Small intestine (tissue), 16 donors: Measurements from ENCODE around the gene SMTNL2. TPM values are rescaled to one million over a fixed set of nuclear protein-coding genes. Genes with fewer than 3 reads are reported as not detected.

Experiments used
- DNase-seq, 2 donors: peaks; one replicate each; pipeline versions ENCODE4 v3.0.0 to v3.0.0-alpha.2; 2013
- FAIRE-seq: peaks from 2 replicates; lab custom pipeline; 2012; peaks lifted over from hg19 to GRCh38; lab: Jason Lieb, UNC
- H3K27ac ChIP-seq, 3 donors: one replicate each; pipeline ENCODE4 v1.5.1; 2013; ENCODE audit warnings: low read length in 2 of 3, mild to moderate bottlenecking in 2 of 3, control low read depth in 1 of 3, inconsistent platforms in 1 of 3, low read depth in 1 of 3, moderate library complexity in 1 of 3
- H3K27me3 ChIP-seq, 3 donors: one replicate each; pipeline ENCODE4 v1.6.1; 2013; ENCODE audit warnings: low read length in 3 of 3, inconsistent platforms in 1 of 3; ENCODE audit not compliant: control insufficient read depth in 3 of 3, insufficient read depth in 3 of 3
- H3K36me3 ChIP-seq, 3 donors: one replicate each; pipeline ENCODE4 v1.6.1; 2013; ENCODE audit warnings: low read length in 3 of 3, inconsistent platforms in 1 of 3, low read depth in 1 of 3, mild to moderate bottlenecking in 1 of 3, moderate library complexity in 1 of 3; ENCODE audit not compliant: control insufficient read depth in 3 of 3, insufficient read depth in 2 of 3
- H3K4me1 ChIP-seq, 3 donors: one replicate each; pipeline ENCODE4 v1.6.1; 2013; ENCODE audit warnings: low read length in 2 of 3, inconsistent platforms in 1 of 3, low read depth in 1 of 3, mild to moderate bottlenecking in 1 of 3, moderate library complexity in 1 of 3; ENCODE audit not compliant: control insufficient read depth in 3 of 3, insufficient read depth in 2 of 3
- H3K4me3 ChIP-seq, 3 donors: one replicate each; pipeline ENCODE4 v1.5.1; 2013; ENCODE audit warnings: low read length in 3 of 3, control low read depth in 1 of 3, inconsistent platforms in 1 of 3, low read depth in 1 of 3, mild to moderate bottlenecking in 1 of 3, moderate library complexity in 1 of 3
- H3K9me3 ChIP-seq, 2 donors: one replicate each; pipeline ENCODE4 v1.6.1; 2013; ENCODE audit warnings: low read depth in 1 of 2, low read length in 1 of 2; ENCODE audit not compliant: control insufficient read depth in 2 of 2, insufficient read depth in 1 of 2
- WGBS, 3 donors: extraction: QIAGEN DNeasy Blood & Tissue Kit; methylation state at CpG; one replicate each; pipeline ENCODE4 v1.1.7; 2013; 5-methylcytosine and 5-hydroxymethylcytosine counted together
- long read RNA-seq, 10 donors: transcript quantifications; one replicate each; lab custom pipeline, GENCODE V29; 2026
- polyA plus RNA-seq, 4 donors: library from polyadenylated mRNA; stranded (reverse) in 3 of 4; unstranded in 1 of 4; fragments of 200-250 nt in 3 of 4; fragments of 120-200 nt in 1 of 4; gene quantifications; one replicate each; pipeline versions ENCODE4 v1.2.1 to v1.2.3, GENCODE V29; 2013
- donor health status: healthy with polysubstance abuse.
- donor health status: control.
- donor health status: control.
- donor health status: Bipolar disorder and iron deficiency.
- donor health status: healthy.

Gene SMTNL2
- 10 to 100 TPM in 1 of 4 donors, 1 to 10 TPM in 1, not detected in 2; 1.5 to 10.4 TPM for polyA plus RNA-seq
- long read RNA-seq, donor 1: 0 reads
- long read RNA-seq, donor 2: 0 reads
- long read RNA-seq, donor 3, partial matches to known transcripts: 0 of 2 reads
- long read RNA-seq, donor 3, other reads (novel, unspliced or antisense): 0 of 2 reads
- long read RNA-seq, donor 4: 0 reads
- long read RNA-seq, donor 5: 0 reads
- long read RNA-seq, donor 6, partial matches to known transcripts: 0 of 1 reads
- long read RNA-seq, donor 6, other reads (novel, unspliced or antisense): 0 of 1 reads
- long read RNA-seq, donor 7, partial matches to known transcripts: 0 of 2 reads
- long read RNA-seq, donor 7, other reads (novel, unspliced or antisense): 0 of 2 reads
- long read RNA-seq, donor 8, partial matches to known transcripts: 0 of 1 reads
- long read RNA-seq, donor 8, other reads (novel, unspliced or antisense): 0 of 1 reads
- long read RNA-seq, donor 9: 0 reads
- long read RNA-seq, donor 10: 0 reads

DNA sequence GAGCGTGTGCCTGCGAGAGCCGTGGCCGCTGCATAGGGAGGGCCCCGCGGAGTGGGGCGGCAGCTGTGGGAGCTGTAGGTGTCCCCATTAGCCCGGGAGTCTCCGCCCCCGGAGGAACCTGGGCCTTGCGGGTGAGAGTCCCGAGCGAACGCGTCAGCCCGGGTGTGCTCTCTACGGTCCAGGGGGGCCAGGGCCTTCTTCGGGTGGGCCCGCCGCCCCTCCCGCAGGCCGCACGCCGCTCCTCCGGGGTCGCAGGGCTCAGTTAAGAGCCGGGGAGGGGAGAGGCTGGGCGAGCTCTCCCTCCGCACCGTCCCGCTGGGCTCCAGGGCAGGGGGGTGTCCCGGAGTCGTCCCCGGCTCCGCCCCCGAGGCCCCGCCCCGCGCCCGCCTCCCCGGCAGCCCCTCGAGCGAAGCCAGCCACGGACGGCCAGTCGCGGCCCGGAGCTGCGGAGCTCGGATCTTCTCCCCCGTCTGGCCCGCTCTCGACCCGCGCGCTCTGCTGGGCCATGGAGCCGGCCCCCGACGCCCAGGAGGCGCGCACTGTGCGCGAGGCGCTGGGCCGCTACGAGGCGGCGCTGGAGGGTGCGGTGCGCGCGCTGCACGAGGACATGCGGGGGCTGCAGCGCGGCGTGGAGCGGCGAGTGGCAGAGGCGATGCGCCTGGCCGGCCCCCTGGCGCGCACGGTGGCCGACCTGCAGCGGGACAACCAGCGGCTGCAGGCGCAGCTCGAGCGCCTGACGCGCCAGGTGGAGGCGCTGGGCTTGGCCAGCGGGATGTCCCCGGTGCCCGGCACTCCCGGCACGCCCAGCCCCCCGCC is at the start of gene SMTNL2:
Gene SMTNL2 (plus strand): TSS at position 429 of the 816 bp plus-strand sequence. CDS start 77 bp downstream, at position 506.
- no peaks in the 10 kb centered on the region for H3K9me3 ChIP-seq
- H3K27me3 ChIP-seq: peaks cover 11 to 23% (median 18%) of the 10 kb centered on the region in 3 donors
- H3K36me3 ChIP-seq: peaks cover 0 to 2% (median 0%) of the 10 kb centered on the region in 3 donors
- 0 to 2% (median 1%) methylated on average over 53 to 100 of the region's 100 CpGs for WGBS, 3 donors
- peak within 1 kb of the TSS in 1 of 3 donors; percentile 21 for H3K27ac ChIP-seq
- H3K4me1 ChIP-seq: peaks cover 0 to 42% (median 0%) of the 10 kb centered on the region in 3 donors
- peak within 1 kb of the TSS in 2 of 3 donors; percentile 49 to 52 for H3K4me3 ChIP-seq
- FAIRE-seq: no peak
- DNase-seq: peak in 1 of 2 donors; percentile 76

DNA sequence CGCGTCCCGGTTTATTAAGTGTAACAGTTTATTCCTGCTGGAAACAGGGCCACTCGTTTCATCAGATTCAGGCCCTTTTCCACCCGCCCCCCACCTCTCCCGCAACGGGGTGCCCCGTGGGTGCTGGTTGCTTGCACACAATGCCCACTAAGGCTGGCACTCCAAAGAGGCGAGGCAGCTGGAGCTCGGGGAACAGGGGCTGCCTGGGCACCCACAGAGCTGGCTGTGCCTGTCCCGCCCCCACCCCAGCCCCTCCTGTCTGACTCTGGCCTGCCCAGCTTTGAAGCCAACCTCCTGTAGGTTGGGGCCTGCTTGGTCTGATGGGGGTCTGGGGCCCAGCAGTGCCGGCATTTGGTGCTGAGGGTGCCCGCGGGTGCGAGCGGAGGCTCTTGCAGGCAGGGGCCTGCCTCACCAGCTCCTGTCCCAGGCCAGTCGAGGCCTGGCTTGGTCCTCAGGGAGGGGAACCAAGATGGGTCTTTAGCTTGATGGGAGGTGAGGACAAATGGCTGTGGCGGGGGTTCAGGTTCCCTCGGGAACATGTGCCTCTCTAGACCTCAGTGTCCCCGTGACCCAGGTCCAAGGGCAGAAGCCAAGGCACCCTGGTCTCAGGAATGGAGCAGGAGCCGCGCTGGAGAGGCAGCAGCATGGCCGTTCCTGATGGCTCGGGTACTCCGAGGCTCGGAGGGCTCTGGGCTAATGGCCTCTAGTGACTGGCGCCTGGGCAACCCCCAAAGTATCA is 49.2 kb upstream of the SMTNL2 start:
- Histone ChIP-seq H3K9me3 (no peaks in the 10 kb centered on the region), H3K27me3 (no peaks in the 10 kb centered on the region), H3K4me1 (peaks cover 0 to 29% (median 0%) of the 10 kb centered on the region in 3 donors), H3K36me3 (peaks cover 0 to 93% (median 5%) of the 10 kb centered on the region in 3 donors), H3K27ac (peak overlapping the region in 1 of 3 donors; percentile 66), H3K4me3 (no peak overlapping the region)
- FAIRE-seq (no peak), DNase-seq (no peak)
- 79 to 81% (median 80%) methylated on average over 26 to 27 of the region's 27 CpGs for WGBS, 3 donors

DNA sequence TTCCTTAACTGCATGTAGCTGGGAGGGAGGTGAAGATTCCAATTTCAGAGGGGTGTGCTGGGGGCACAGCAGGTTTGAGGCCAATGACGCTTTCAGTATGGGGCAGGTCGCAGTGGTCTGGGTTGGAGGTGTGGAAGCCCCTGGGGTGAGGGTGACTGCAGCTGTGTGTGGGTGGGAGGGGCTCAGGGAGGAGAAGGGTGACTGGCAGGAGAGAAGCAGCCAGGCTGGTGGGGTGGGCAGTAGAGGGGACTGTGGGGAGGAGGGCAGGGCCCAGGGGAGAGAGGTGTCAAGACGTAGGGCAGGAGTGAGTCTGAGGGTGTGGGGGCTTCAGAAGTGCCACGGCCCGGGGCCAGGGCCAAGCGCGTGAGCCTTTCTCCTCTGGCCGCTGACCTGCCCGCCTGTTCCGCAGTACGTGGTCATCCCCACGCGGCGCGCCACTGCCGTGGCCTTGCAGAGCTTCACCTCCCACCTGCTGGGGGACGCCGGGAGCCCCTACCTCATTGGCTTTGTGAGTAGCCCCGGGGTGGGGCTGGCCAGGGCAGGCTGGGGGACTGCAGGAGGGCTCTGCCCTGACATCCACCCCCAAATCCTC is 48.6 kb upstream of the SMTNL2 start:
- H3K4me3 ChIP-seq: no peak overlapping the region
- no peaks in the 10 kb centered on the region for H3K27me3 ChIP-seq
- WGBS, 3 donors: 84 to 90% (median 87%) methylated on average over 12 to 19 of the region's 19 CpGs
- H3K27ac ChIP-seq: peak overlapping the region in 1 of 3 donors; percentile 45
- peaks cover 0 to 33% (median under 1%) of the 10 kb centered on the region in 3 donors for H3K4me1 ChIP-seq
- no peak for DNase-seq
- H3K36me3 ChIP-seq: peaks cover 0 to 93% (median 5%) of the 10 kb centered on the region in 3 donors
- FAIRE-seq: no peak
- no peaks in the 10 kb centered on the region for H3K9me3 ChIP-seq

DNA sequence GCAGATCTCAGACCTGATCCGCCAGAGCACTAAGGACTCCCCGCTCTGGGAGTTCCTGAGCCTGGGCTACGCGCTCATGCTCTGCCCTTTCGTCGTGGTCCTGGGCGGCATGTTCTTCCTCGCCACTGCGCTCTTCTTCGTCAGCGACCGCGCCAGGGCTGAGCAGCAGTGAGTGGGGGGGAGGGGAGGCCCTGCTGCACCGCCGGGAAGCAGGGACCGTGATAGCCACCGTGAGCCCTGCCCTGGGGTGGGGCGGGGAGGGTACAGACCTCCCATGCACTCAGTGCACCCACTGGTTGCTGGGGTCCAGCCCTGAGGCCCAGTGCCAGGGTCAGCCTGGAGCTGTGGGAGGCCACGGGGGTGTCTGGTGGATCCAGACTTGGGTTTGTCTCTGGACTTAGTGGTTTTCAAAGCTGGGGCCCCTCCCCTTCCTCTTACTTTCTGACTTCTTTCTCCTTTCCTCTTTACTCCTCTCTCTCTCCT is 48.0 kb upstream of the SMTNL2 start:
- Histone ChIP-seq H3K4me3 (no peak overlapping the region), H3K27ac (peak overlapping the region in 1 of 3 donors; percentile 45), H3K27me3 (no peaks in the 10 kb centered on the region), H3K36me3 (peaks cover 0 to 93% (median 9%) of the 10 kb centered on the region in 3 donors), H3K4me1 (peaks cover 0 to 39% (median 2%) of the 10 kb centered on the region in 3 donors), H3K9me3 (no peaks in the 10 kb centered on the region)
- DNase-seq: peak in 1 of 2 donors; percentile 69
- no peak for FAIRE-seq
- WGBS, 3 donors: 54 to 77% (median 58%) methylated on average over 12 to 19 of the region's 19 CpGs

DNA sequence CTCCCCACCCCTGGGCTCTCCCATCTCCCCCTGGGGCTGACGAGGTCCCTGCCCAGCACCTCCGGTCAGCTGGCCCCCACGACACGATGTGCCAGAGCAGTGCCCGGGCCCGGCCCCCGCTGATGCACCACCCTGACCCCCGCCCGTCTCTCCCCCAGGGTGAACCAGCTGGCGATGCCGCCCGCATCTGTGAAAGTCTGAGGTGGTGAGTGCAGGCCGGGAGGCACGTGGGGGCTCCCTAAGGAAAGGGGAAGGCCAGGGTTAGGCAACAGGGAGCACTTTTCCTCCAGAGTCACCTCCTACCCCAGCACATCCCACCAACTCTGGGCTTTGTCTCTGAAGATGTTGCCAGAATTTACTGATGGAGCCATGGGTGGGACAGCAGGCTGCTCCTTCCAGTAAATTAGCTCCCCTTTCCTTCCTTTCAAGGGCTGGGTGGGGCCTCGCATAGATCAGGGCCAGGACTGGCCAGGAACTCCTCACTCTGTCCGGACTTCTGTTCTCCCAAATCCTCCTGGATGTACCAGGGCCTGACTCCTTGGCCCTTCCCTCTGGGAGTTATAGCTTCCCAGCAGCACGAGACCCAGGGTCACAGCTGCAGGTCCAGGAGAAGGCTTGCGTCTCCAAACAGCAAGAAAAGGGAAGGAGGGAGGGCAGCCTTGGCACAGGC is 47.5 kb upstream of the SMTNL2 start:
- no peak for FAIRE-seq
- DNase-seq: no peak
- Histone ChIP-seq H3K4me3 (no peak overlapping the region), H3K9me3 (no peaks in the 10 kb centered on the region), H3K27ac (peak overlapping the region in 1 of 3 donors; percentile 39), H3K27me3 (no peaks in the 10 kb centered on the region), H3K4me1 (peaks cover 0 to 44% (median 2%) of the 10 kb centered on the region in 3 donors), H3K36me3 (peaks cover 0 to 93% (median 11%) of the 10 kb centered on the region in 3 donors)
- WGBS, 3 donors: 51 to 77% (median 65%) methylated on average over 15 to 18 of the region's 18 CpGs

DNA sequence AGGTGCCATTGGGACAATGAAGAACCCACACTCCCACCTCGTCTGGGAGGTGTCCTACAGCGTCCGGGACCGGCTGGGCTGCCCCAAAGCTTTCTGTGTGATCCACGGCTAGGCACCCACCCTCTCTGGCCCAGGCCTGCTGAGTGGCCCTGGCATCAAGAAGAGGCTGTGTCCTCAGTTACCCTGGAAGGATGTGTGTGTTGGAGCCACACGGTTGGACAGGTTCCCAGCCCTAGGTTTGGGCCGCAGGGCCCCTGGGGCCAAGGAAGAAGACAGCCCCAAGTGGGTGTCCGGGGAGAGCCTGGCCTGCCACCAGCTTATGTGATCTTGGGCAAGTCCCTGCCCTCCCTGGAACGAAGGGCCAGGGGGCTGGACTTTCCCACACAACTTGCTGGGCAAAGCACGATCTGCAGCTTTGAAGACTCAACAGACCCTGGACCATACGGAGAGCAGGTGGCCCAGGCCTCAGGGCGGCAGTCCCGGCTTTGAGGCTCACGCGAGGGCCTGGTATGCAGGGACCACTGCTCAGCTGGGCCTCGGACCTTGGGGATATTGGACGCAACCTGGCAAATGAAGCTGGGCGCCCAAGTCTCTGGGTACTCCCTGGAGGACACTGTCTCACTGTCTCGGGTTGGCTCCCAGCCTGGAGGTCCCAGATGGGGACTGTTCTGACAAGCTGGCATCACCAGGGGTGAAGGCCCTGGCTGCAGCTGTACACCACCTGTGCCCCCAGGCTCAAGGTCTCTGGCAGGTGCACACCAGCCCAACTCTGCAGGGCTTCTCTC is 46.7 kb upstream of the SMTNL2 start:
- H3K4me1 ChIP-seq: peaks cover 0 to 48% (median 2%) of the 10 kb centered on the region in 3 donors
- H3K27ac ChIP-seq: peak overlapping the region in 1 of 3 donors; percentile 39
- peaks cover 4 to 94% (median 11%) of the 10 kb centered on the region in 3 donors for H3K36me3 ChIP-seq
- no peak for FAIRE-seq
- no peak for DNase-seq
- WGBS, 3 donors: 64 to 71% (median 68%) methylated on average over 18 to 19 of the region's 19 CpGs
- H3K4me3 ChIP-seq: no peak overlapping the region
- no peaks in the 10 kb centered on the region for H3K27me3 ChIP-seq
- no peaks in the 10 kb centered on the region for H3K9me3 ChIP-seq
